PC-3 (cell line): ENCODE results near the gene STT3A. TPM values are rescaled to one million over a fixed set of nuclear protein-coding genes. Genes with fewer than 3 reads are reported as not detected.

Experiments
- ATAC-seq: fragments of 200-7000 bp; cut with Tn5 transposase; 2 replicates; pipeline ENCODE4 v1.9.1; 2020; ENCODE audit warnings: mild to moderate bottlenecking, moderate library complexity
- BruUV-seq: library from RNA; stranded (reverse); fragments of 400-500 nt; replicated peaks from 2 replicates; lab custom pipeline; 2021; lab: Mats Ljungman, UMichigan
- CTCF ChIA-PET: fragments of 300-600 bp; sonication (Branson Sonifier 250); formaldehyde crosslinking; loops from one replicate; lab custom pipeline; 2022; ENCODE audit warnings: antibody characterized with exemption; lab: Charles Lee
- POLR2A ChIA-PET: fragments of 300-600 bp; sonication (Branson Sonifier 250); formaldehyde crosslinking; loops from one replicate; lab custom pipeline; 2022; ENCODE audit warnings: antibody characterized with exemption; ENCODE audit not compliant: unreplicated experiment; lab: Charles Lee
- DNase-seq: peaks from one replicate; pipeline ENCODE4 v3.0.0-alpha.2; 2015
- H2AFZ ChIP-seq: fragments of 300-600 bp; sonication (generic); 2 replicates; pipeline ENCODE4 v1.6.0; 2016; ENCODE audit warnings: antibody characterized with exemption, low read length
- H3F3A ChIP-seq: fragments of 300-600 bp; sonication (generic); one replicate; pipeline ENCODE4 v1.6.0; 2017; ENCODE audit warnings: antibody characterized with exemption, low read length, control low read depth, mild to moderate bottlenecking; ENCODE audit not compliant: unreplicated experiment
- H3K27ac ChIP-seq: fragments of 300-600 bp; sonication (generic); 2 replicates; pipeline ENCODE4 v1.5.1; 2016; ENCODE audit warnings: mild to moderate bottlenecking, low read length
- H3K27me3 ChIP-seq: fragments of 300-600 bp; sonication (generic); 2 replicates; pipeline ENCODE4 v1.6.1; 2016; ENCODE audit warnings: low read length, mixed read lengths
- H3K36me3 ChIP-seq: fragments of 300-600 bp; sonication (generic); 2 replicates; pipeline ENCODE4 v1.6.1; 2016; ENCODE audit warnings: low read depth, mixed run types, low read length, mixed read lengths
- H3K4me1 ChIP-seq: fragments of 300-600 bp; sonication (generic); 2 replicates; pipeline ENCODE4 v1.5.1; 2016; ENCODE audit warnings: low read length; ENCODE audit not compliant: insufficient read depth
- H3K4me2 ChIP-seq: fragments of 300-600 bp; sonication (generic); 2 replicates; pipeline ENCODE4 v1.6.0; 2016; ENCODE audit warnings: low read length
- H3K4me3 ChIP-seq: fragments of 300-600 bp; sonication (generic); 2 replicates; pipeline ENCODE4 v1.5.1; 2016; ENCODE audit warnings: mild to moderate bottlenecking, low read length, mixed read lengths
- H3K79me2 ChIP-seq: fragments of 300-600 bp; sonication (generic); 2 replicates; pipeline ENCODE4 v1.6.1; 2017; ENCODE audit warnings: low read length, mixed read lengths
- H3K9ac ChIP-seq: fragments of 300-600 bp; sonication (generic); 2 replicates; pipeline ENCODE4 v1.6.0; 2016; ENCODE audit warnings: mild to moderate bottlenecking, low read length
- H3K9me2 ChIP-seq: fragments of 300-600 bp; sonication (generic); replicated peaks from 2 replicates; pipeline ENCODE4 v1.6.1; 2016; ENCODE audit warnings: mixed run types, low read length, mixed read lengths
- H3K9me3 ChIP-seq: fragments of 300-600 bp; sonication (generic); 2 replicates; pipeline ENCODE4 v1.6.1; 2016; ENCODE audit warnings: low read length, mixed read lengths
- H4K20me1 ChIP-seq: fragments of 300-600 bp; sonication (generic); 2 replicates; pipeline ENCODE4 v1.6.1; 2016; ENCODE audit warnings: low read length, mixed read lengths
- EZH2 ChIP-seq: fragments of 300-600 bp; sonication (generic); IDR thresholded peaks from one replicate; pipeline ENCODE4 v1.6.1; 2017; ENCODE audit warnings: antibody characterized with exemption, mild to moderate bottlenecking, low read length; ENCODE audit not compliant: unreplicated experiment
- EZH2phosphoT487 ChIP-seq: fragments of 300-600 bp; sonication (generic); IDR thresholded peaks from 2 replicates; pipeline ENCODE4 v1.6.1; 2018; ENCODE audit warnings: mild to moderate bottlenecking, antibody characterized with exemption, low read length, borderline replicate concordance
- intact Hi-C: fragments of 100-400 bp; cut with micrococcal nuclease; formaldehyde crosslinking; loops from 2 replicates; pipeline ENCODE4 v1.9.0; 2023
- total RNA-seq: library from RNA; depleted of rRNA; stranded (reverse); fragments of >200 nt; gene quantifications from 2 replicates; pipeline ENCODE4 v1.2.3, GENCODE V29; 2014
- TF ChIP-seq, protein P1 (sequence below): fragments of 300-600 bp; sonication (generic); conservative IDR thresholded peaks from 2 replicates; pipeline ENCODE4 v1.5.1; 2017; ENCODE audit warnings: antibody characterized with exemption, low read depth, mild to moderate bottlenecking, low read length

STT3A gene
- total RNA-seq, 1 experiment from 2014 or later, result 182 TPM

DNA sequence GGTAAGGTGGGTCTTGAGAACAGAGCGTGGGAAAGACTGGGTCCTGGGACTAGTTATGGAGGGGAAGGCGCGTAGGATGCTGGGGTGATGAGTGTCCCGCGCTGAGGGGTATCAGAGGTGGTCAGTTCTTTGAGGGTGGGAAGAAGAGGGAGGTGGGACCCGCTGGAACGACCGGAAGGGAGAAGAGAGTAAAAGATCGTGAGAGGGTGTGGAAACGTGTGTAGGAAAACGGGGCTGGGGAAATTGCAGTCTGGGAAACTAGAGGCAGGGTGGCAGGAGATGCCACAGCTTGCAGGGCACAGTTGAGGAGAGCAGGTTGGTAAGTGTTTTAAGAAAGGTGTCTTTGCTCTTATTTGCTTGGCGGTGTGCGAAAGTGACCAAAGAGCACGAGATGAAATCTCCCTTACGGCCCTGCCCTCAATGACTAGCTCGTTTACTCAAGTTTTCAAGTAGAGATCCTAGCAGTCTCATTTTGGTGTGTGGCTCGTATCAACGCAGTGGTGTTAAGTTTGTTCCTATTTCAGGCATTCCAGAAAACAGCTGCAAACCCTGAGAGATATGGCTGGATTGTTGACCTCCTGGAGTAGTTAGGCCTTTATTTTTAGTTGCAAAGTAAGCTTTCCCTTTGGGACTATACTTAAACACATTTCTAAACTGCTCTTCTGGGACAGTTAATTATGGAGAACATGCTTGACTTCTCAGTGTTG lies 615 bp downstream of the STT3A start:
- Histone ChIP-seq H3K9ac (peak overlapping the region; percentile 90), H3K79me2 (peaks cover 67% of the 10 kb centered on the region), H3K4me3 (peak overlapping the region; percentile 76), H3F3A (no peaks in the 10 kb centered on the region), H3K27ac (peak overlapping the region; percentile 59), H3K27me3 (no peaks in the 10 kb centered on the region), H2AFZ (peak overlapping the region; percentile 72), H3K9me2 (no peaks in the 10 kb centered on the region), H3K36me3 (peaks cover 18% of the 10 kb centered on the region), H3K4me2 (peak overlapping the region; percentile 95), H4K20me1 (peaks cover 7% of the 10 kb centered on the region; the same call in 1 of the 2 replicates), H3K4me1 (peaks cover 27% of the 10 kb centered on the region), H3K9me3 (no peaks in the 10 kb centered on the region)
- POLR2A ChIA-PET, result no interaction called here
- DNase-seq (peak; percentile 35), ATAC-seq (peak; percentile 15)
- intact Hi-C loops, result loop anchor here (5.0 kb wide), 1 partner anchor 299 kb away; no protein-coding TSS in a partner anchor
- TSS peak; percentile 64 for BruUV-seq
- CTCF ChIA-PET, result interaction anchor here (0.6 kb wide), 1 partner anchor 145 kb away, joined by 3 read pairs; no protein-coding TSS in a partner anchor
- TF ChIP-seq EZH2, result no peak
- no peak for TF ChIP-seq EZH2phosphoT487
- TF ChIP-seq, protein P1, sequence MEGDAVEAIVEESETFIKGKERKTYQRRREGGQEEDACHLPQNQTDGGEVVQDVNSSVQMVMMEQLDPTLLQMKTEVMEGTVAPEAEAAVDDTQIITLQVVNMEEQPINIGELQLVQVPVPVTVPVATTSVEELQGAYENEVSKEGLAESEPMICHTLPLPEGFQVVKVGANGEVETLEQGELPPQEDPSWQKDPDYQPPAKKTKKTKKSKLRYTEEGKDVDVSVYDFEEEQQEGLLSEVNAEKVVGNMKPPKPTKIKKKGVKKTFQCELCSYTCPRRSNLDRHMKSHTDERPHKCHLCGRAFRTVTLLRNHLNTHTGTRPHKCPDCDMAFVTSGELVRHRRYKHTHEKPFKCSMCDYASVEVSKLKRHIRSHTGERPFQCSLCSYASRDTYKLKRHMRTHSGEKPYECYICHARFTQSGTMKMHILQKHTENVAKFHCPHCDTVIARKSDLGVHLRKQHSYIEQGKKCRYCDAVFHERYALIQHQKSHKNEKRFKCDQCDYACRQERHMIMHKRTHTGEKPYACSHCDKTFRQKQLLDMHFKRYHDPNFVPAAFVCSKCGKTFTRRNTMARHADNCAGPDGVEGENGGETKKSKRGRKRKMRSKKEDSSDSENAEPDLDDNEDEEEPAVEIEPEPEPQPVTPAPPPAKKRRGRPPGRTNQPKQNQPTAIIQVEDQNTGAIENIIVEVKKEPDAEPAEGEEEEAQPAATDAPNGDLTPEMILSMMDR, result no peak

DNA sequence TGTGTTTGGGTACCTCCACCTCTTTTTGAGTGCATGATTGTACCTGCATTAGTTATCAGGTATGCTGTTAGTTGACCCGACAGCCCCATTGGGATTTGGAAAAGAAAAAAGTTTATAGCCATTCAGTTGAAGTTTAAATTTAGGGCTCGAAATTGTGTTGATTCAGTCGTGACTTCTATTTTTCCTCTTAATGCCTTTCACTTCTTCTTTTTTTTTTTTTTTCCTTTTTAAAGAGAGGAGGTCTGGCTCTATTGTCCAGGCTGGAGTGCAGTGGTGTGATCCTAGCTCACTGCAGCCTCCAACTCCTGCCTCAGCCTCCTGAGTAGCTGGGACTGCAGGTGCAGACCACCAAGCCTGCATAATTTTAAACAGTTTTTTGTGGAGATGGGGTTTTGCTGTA lies 2.3 kb downstream of the STT3A start:
- intact Hi-C loops, result loop anchor here (5.0 kb wide), 1 partner anchor 297 kb away; no protein-coding TSS in a partner anchor
- H3K79me2 ChIP-seq, result peaks cover 76% of the 10 kb centered on the region
- BruUV-seq, result no TSS peak
- POLR2A ChIA-PET, result no interaction called here
- H3K4me2 ChIP-seq, result peak overlapping the region; percentile 95
- H3K27ac ChIP-seq, result no peak overlapping the region
- no peaks in the 10 kb centered on the region for H3K27me3 ChIP-seq
- H3K36me3 ChIP-seq, result peaks cover 27% of the 10 kb centered on the region
- H2AFZ ChIP-seq, result no peak overlapping the region
- H3K9me2 ChIP-seq, result no peaks in the 10 kb centered on the region
- H3K9ac ChIP-seq, result no peak overlapping the region
- CTCF ChIA-PET, result no interaction called here
- no peak for TF ChIP-seq EZH2phosphoT487
- TF ChIP-seq EZH2, result no peak
- TF ChIP-seq, protein P1, result no peak
- peaks cover 7% of the 10 kb centered on the region; the same call in 1 of the 2 replicates for H4K20me1 ChIP-seq
- no peaks in the 10 kb centered on the region for H3F3A ChIP-seq
- no peaks in the 10 kb centered on the region for H3K9me3 ChIP-seq
- ATAC-seq (no peak), DNase-seq (no peak)
- no peak overlapping the region; the same call in 1 of the 2 replicates for H3K4me3 ChIP-seq
- peaks cover 24% of the 10 kb centered on the region for H3K4me1 ChIP-seq

DNA sequence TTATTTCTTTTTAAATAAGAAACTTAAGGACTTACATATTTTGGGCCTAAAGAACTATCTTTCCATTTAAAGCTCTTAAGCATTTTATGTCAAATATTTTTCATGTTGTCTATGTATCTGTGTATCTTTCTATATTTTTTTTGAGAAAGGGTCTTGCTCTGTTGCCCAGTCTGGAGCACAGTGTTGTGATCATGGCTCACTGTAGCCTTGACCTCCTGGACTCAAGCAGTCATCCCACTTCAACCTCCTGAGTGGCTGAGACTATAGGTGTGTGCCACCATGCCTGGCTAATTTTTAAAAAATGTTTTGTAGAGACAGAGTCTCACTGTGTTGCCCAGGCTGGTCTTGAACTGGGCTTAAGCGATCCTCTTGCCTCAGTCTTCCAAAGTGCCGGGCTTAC lies 8.0 kb downstream of the STT3A start:
- Histone ChIP-seq H4K20me1 (peaks cover 3% of the 10 kb centered on the region; the same call in 1 of the 2 replicates), H3K36me3 (peaks cover 72% of the 10 kb centered on the region)
- no TSS peak for BruUV-seq

More for the DNA sequence above, 8.0 kb downstream of the STT3A start:
- TF ChIP-seq EZH2, result no peak
- no peak for TF ChIP-seq EZH2phosphoT487
- TF ChIP-seq, protein P1, result no peak
- H3K27ac ChIP-seq, result no peak overlapping the region
- ATAC-seq (no peak), DNase-seq (no peak)
- no peaks in the 10 kb centered on the region for H3K4me1 ChIP-seq
- intact Hi-C loops, result no loop called here
- no peaks in the 10 kb centered on the region for H3K9me3 ChIP-seq
- peaks cover 34% of the 10 kb centered on the region for H3K79me2 ChIP-seq
- ChIA-PET POLR2A (no interaction called here), CTCF (no interaction called here)
- no peaks in the 10 kb centered on the region for H3K27me3 ChIP-seq
- no peaks in the 10 kb centered on the region for H3K9me2 ChIP-seq
- no peak overlapping the region for H3K9ac ChIP-seq
- H3F3A ChIP-seq, result no peaks in the 10 kb centered on the region
- H3K4me2 ChIP-seq, result no peak overlapping the region
- H2AFZ ChIP-seq, result no peak overlapping the region
- H3K4me3 ChIP-seq, result no peak overlapping the region
